Neural progenitor cell (in vitro differentiated cells): ENCODE data around the gene GPRC5B.

ENCODE experiments used
- EZH2 ChIP-seq: fragments of 200-600 bp; sonication (generic); IDR thresholded peaks from 2 replicates; pipeline ENCODE4 v1.6.1; 2017; ENCODE audit warnings: antibody characterized with exemption, mild to moderate bottlenecking, moderate library complexity
- EZH2phosphoT487 ChIP-seq: fragments of 200-600 bp; sonication (generic); IDR thresholded peaks from 2 replicates; pipeline ENCODE4 v1.6.1; 2017; ENCODE audit warnings: antibody characterized with exemption
- TF ChIP-seq, protein P1 (sequence below): fragments of 200-600 bp; sonication (generic); IDR thresholded peaks from 2 replicates; pipeline ENCODE4 v1.5.1; 2017; ENCODE audit warnings: antibody characterized with exemption, mild to moderate bottlenecking

GRCh38 chr16:19841184-19841583 lies 43.5 kb downstream of the GPRC5B start:
- no peak for TF ChIP-seq EZH2
- TF ChIP-seq, protein P1, sequence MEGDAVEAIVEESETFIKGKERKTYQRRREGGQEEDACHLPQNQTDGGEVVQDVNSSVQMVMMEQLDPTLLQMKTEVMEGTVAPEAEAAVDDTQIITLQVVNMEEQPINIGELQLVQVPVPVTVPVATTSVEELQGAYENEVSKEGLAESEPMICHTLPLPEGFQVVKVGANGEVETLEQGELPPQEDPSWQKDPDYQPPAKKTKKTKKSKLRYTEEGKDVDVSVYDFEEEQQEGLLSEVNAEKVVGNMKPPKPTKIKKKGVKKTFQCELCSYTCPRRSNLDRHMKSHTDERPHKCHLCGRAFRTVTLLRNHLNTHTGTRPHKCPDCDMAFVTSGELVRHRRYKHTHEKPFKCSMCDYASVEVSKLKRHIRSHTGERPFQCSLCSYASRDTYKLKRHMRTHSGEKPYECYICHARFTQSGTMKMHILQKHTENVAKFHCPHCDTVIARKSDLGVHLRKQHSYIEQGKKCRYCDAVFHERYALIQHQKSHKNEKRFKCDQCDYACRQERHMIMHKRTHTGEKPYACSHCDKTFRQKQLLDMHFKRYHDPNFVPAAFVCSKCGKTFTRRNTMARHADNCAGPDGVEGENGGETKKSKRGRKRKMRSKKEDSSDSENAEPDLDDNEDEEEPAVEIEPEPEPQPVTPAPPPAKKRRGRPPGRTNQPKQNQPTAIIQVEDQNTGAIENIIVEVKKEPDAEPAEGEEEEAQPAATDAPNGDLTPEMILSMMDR, result no peak
- no peak for TF ChIP-seq EZH2phosphoT487
